GM04503 (cell line): ENCODE data around the gene U2AF1L4.
"Not testable (repeated sequence)": the region's sequence is repeated elsewhere in the genome, so short reads cannot be mapped to it uniquely, and the experiment has no call there.

Experiments
- DNase-seq: peaks from one replicate; pipeline ENCODE4 v3.0.0-alpha.2; 2012; ENCODE audit warnings: low read depth

The U2AF1L4 gene

DNA sequence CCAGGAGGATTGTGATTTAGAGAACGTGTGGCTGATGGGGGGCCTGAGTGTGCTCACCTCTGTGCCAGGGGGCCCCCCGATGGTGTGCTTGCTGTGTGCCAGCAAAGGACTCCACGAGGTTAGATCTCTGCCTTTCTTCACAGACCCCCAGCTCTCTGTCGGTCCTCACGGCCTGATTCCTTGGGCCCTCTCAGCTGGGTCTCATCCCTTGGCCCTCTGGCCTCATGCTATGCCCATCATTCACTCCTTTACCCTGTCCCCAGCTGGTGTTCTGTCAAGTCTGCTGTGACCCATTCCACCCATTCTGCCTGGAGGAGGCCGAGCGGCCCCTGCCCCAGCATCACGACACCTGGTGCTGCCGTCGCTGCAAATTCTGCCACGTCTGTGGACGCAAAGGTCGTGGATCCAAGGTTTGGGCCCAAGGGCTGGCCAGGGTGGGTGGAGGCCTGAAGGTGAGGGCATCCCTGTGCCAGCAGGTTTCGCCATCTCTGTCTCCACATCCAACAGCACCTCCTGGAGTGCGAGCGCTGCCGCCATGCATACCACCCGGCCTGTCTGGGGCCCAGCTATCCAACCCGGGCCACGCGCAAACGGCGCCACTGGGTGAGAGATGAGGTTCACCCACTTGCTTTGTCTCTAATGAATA lies 19.9 kb downstream of the U2AF1L4 start:
- DNase-seq = no peak

DNA sequence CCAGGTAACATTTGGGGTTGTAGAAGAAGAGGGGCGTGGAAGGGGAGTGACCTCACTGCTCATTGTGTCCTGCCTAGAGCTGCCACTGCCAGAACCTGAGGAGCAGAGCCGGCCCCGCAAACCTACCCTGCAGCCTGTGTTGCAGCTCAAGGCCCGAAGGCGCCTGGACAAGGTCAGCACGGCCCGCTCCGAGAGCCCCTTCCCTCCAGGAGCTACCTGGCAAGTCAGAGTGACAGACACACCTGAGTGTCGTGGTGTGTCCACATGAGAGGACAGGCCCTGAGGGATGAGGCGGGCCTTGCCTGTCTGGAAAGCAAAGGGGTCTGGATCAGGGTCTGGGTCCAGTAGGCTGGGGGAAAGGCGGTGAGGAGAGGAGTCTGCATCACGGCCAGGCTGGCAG lies 20.7 kb downstream of the U2AF1L4 start:
- no peak for DNase-seq

DNA sequence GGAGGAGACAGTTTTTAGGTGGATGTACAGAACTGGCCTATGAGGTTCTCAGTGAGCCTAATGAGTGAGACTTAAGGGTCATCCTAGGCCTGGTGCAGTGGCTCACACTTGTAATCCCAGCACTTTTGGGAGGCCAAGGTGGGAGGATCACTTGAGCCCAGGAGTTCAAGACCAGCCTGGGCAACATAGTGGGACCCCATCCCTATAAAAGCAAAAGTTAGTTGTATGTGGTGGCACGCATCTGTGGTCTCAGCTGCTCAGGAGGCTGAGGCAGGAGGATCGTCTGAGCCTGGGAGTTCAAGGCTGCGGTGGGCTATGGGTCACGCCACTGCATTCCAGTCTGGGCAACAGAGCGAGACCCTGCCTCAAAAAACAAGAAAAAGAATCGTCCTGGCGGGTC lies 21.1 kb downstream of the U2AF1L4 start:
- DNase-seq = not testable (repeated sequence)

DNA sequence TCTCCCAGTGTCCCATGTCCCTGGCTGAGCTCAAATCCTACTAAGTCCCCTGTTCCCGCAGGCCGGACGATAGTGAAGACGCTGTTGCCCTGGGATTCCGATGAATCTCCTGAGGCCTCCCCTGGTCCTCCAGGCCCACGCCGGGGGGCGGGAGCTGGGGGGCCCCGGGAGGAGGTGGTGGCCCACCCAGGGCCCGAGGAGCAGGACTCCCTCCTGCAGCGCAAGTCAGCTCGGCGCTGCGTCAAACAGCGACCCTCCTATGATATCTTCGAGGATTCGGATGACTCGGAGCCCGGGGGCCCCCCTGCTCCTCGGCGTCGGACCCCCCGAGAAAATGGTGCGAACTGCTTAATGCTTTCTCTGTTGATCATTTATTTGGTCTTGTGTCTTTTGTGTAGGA lies 21.5 kb downstream of the U2AF1L4 start:
- no peak for DNase-seq

DNA sequence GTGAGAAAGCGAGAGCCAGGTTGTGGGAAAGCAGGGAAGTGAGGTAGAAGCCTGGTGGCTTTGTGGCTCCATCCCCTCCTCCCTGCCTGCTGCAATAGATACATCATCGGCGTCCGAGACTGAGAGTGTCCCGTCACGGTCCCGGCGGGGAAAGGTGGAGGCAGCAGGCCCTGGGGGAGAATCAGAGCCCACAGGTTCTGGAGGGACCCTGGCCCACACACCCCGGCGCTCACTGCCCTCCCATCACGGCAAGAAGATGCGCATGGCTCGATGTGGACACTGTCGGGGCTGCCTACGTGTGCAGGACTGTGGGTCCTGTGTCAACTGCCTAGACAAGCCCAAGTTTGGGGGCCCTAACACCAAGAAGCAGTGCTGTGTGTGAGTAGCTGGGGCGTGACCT lies 22.3 kb downstream of the U2AF1L4 start:
- DNase-seq = no peak

DNA sequence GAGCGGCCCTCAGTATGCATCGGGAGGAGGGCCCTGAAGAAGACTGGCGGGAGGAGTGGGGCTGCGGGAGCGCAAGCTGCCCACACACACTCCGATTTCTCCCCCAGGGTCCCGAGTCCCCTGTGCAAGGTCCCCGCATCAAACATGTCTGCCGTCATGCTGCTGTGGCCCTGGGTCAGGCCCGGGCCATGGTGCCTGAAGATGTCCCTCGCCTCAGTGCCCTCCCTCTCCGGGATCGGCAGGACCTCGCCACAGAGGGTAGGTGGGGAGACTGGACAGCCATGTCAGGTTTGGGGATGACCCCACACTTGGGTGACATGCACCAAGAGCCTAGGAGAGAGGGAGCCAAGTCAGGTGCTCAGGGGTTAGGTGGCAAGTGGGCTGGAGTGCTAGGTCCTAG lies 22.8 kb downstream of the U2AF1L4 start:
- DNase-seq = no peak

DNA sequence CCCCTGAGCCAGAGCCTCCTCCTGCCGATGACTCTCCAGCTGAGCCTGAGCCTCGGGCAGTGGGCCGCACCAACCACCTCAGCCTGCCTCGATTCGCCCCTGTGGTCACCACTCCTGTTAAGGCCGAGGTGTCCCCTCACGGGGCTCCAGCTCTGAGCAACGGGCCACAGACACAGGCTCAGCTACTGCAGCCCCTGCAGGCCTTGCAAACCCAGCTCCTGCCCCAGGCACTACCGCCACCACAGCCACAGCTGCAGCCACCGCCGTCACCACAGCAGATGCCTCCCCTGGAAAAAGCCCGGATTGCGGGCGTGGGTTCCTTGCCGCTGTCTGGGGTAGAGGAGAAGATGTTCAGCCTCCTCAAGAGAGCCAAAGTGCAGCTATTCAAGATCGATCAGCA lies 23.8 kb downstream of the U2AF1L4 start:
- no peak for DNase-seq

DNA sequence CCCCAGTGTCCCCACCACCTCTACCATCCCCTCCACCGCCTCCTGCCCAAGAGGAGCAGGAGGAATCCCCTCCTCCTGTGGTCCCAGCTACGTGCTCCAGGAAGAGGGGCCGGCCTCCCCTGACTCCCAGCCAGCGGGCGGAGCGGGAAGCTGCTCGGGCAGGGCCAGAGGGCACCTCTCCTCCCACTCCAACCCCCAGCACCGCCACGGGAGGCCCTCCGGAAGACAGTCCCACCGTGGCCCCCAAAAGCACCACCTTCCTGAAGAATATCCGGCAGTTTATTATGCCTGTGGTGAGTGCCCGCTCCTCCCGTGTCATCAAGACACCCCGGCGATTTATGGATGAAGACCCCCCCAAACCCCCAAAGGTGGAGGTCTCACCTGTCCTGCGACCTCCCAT lies 24.6 kb downstream of the U2AF1L4 start:
- no peak for DNase-seq

DNA sequence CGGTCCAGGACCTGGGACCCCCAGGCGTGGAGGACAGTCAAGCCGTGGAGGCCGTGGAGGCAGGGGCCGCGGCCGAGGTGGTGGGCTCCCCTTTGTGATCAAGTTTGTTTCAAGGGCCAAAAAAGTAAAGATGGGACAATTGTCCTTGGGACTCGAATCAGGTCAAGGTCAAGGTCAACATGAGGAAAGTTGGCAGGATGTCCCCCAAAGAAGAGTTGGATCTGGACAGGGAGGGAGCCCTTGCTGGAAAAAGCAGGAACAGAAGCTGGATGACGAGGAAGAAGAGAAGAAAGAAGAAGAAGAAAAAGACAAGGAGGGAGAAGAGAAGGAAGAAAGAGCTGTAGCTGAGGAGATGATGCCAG lies 25.1 kb downstream of the U2AF1L4 start:
- DNase-seq = no peak

DNA sequence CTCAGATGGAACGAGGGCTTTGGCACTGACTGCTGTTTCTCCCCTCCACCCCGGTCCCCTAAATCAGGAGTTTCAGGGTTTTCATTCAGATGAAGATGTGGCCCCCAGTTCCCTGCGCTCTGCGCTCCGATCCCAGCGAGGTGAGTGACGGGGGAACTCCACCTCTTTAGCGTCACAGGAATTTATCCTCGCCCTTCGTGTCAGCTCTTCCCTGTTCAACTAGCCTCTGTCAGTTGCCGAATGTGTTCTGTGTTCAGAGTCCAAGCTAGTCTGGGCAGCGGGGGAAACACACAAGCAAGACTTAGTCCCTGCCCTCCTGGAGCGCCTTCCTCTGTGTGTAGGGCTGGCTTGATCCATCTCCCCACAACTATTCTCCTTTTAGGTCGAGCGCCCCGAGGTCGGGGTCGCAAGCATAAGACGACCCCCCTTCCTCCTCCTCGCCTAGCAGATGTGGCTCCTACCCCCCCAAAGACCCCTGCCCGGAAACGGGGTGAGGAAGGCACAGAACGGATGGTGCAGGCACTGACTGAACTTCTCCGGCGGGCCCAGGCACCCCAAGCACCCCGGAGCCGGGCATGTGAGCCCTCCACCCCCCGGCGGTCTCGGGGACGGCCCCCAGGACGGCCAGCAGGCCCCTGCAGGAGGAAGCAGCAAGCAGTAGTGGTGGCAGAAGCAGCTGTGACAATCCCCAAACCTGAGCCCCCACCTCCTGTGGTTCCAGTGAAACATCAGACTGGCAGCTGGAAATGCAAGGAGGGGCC lies 25.6 kb downstream of the U2AF1L4 start:
- no peak for DNase-seq

DNA sequence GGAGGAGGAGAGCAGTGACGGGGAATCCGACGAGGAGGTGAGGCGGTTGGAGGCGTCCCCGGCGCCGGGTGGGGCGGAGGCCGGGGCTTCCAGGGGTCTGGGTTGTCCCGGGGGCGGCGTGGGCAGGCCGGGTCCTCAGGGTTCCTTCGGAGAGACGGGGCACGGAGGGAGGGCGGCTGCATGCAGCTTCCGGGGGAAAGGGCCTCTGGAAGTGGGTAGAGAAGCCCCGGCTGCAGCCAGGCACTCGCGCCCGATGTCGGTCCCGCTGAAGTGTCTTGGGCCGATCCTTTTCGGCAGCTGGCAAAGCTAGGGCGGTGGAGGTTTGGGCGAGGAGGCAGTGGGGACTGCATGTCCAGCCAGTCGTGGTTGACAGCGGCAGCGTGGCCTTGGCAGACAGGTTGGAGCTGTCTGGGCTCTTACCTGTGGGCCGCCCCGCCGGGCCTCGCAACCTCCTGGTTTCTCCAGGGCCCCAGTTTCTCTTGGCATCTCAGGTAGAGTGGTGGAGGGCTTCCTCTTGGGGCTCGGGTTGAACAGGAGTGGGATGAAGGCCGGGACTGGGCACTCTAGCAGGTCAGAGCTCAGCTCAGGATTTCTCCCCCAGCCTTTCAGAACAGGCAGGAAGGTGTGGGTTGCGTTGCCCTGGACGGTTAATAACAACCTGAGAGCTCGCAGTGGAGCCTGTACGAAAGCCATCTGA lies 26.7 kb downstream of the U2AF1L4 start:
- DNase-seq = no peak

DNA sequence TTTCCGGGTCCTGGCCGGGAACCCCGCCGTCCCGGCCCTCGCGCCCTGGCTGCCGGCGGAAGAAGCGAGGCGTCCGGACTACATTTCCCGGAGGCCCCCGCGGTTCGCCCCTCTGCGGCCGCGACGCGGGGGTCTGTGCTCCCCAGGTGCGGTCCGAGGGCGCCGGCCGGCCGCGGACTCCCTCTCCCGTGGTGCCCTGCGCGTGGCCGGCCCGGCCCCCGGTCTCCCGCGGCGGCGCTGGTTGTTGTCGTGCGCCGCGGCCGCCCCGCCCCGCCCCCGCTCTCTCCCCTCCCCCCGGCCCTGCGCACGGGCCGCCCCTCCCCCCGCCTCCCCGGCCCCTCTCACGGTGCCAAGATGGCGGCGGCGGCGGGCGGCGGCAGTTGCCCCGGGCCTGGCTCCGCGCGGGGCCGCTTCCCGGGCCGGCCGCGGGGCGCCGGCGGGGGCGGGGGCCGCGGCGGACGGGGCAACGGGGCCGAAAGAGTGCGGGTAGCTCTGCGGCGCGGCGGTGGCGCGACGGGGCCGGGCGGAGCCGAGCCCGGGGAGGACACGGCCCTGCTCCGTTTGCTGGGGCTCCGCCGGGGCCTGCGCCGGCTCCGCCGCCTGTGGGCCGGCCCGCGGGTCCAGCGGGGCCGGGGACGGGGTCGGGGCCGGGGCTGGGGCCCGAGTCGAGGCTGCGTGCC lies 27.4 kb downstream of the U2AF1L4 start, which contains the start of gene KMT2B:
Gene KMT2B (plus strand): TSS at position 339 of the 680 bp plus-strand sequence. CDS start 16 bp downstream, at position 355.
- no peak for DNase-seq

DNA sequence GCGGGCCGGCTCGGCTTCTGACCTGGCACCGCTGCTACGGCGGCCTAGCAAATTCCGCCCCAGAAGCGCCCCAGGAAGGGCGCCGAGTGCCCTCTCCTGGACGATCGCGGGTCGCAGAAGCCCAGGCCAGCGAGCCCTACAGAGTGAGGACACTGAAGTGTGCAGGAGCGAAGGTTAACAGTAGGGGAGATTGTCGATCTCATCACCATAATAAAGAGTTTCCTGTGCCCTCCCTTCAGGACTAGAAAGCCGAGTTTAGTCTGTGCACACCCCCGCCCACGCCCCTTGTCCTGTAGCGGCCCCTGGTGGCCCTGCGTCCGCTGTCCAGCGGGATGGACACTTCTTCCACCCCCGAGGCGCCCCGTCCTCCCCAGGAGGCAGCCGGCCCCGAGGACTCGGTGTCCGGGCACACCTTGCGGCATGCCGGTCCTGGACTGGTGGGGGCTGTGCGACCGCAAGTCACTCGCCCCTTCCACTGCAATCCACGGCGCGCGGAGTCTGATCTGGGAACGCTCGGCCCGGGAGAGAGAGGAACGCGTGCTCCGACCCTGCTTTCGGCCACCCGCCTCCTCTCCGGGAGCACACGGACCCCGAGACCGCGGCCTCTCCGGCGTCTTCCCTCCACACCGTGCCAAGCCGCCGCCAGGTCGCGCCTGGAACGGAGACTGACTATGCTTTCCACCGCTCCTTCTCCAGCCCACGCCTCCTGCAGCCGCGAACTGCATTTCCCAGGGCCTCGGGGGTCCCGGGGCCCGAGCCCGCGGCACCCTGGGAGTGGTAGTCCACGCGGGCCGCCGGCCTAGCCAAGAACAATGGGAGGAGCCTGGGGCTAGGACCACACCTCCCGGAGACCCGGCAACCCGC lies 28.2 kb downstream of the U2AF1L4 start:
- peak; percentile 67 for DNase-seq

DNA sequence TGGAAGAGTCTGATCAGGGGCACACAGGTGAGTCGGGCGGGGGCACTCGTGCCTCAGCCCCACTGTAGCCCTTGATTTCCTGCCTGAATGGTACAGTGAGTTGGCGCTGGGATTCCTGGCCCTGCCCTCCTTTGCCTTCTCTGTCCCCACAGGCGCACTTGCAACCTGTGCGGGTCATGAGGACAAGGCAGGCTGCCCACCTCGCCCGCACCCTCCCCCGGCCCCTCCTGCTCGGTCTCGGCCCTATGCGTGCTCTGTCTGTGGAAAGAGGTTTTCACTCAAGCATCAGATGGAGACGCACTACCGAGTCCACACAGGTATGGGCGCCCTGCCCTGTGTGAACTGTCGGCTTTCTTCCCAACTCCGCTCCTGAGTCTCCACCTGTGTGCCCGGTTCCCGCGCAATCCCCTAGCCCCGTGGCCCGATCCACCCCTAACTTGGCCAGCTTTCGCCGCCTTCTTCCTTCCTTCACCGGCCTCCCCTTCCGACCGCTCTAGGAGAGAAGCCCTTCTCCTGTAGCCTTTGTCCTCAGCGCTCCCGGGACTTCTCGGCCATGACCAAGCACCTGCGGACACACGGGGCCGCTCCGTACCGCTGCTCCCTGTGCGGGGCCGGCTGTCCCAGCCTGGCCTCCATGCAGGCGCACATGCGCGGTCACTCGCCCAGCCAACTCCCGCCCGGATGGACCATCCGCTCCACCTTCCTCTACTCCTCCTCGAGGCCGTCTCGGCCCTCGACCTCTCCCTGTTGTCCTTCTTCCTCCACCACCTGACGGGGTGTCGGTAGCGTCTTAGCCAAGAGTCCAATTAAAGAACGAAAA lies 29.0 kb downstream of the U2AF1L4 start:
- DNase-seq = no peak

DNA sequence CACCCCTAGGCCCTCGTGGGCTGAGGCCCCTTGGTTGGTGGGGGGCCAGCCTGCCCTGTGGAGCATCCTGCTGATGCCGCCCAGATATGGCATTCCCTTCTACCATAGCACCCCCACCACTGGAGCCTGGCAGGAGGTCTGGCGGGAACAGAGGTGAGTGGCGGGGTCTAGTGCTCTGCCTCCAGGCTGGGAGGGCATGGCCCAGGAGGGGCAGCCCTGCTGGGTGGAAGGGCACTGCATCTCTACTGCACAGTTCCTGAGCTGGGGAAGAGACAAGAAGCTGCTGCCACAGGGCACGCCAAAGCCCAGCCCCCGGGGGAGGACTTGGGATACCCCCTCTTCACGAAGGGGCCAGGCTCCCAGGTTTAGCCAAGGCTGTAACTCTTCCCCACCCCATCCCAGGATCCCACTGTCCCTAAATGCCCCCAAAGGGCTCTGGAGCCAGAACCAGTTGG lies 29.8 kb downstream of the U2AF1L4 start:
- DNase-seq = no peak

DNA sequence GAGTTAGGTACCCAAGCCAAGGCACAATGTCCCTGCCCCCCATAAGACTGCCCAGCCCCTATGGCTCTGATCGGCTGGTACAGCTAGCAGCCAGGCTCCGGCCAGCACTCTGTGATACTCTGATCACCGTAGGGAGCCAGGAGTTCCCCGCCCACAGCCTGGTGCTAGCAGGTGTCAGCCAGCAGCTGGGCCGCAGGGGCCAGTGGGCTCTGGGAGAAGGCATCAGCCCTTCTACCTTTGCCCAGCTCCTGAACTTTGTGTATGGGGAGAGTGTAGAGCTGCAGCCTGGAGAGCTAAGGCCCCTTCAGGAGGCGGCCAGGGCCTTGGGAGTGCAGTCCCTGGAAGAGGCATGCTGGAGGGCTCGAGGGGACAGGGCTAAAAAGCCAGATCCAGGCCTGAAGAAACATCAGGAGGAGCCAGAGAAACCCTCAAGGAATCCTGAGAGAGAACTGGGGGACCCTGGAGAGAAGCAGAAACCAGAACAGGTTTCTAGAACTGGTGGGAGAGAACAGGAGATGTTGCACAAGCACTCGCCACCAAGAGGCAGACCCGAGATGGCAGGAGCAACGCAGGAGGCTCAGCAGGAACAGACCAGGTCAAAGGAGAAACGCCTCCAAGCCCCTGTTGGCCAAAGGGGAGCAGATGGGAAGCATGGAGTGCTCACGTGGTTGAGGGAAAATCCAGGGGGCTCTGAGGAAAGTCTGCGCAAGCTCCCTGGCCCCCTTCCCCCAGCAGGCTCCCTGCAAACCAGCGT lies 30.4 kb downstream of the U2AF1L4 start:
- DNase-seq = no peak

DNA sequence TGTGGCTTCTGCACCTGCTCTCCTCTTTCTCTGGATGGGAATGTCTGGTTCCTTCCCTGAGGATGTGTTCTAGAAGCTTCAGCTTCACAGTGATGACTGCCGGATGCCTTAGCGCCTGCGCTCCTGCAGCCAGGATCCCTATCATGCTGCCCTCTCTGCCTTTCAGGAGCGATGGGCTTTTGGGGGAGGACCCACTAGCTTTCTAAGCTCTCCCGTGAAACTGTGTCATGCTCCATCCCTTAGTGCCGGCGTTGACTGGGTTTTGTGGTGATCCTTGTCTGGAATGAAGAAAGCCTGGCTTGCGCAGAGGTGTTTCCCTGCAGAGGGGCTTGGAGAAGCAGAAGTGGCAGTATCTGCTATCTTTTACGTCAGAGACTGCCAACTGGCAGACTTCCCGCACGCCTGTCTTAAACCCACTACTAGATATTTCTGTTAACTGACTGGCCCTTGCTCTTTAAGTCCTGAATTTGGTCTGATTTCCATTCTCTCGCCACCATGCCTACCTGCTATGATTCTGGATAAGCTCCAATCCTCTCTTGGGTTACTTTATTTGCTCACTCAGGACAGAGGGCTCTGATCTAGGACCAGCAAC lies 31.2 kb downstream of the U2AF1L4 start:
- no peak for DNase-seq

DNA sequence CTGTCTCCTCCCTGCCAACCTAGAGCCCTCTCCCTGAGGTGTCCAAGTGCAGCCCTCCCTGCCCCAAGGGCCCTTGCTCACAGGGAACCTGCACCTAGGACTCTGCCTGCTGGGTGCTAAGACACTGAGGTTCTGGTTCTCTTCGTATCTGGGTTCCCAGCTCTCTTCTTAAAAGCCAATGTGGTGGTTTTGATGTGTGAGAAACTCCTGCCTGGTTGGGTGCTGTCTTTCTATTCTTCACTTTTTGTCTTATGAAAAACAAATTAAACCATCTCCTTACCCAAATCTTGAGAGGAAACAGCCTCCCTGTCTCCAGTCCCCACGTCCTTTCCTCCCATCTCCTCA lies 31.7 kb downstream of the U2AF1L4 start:
- DNase-seq = no peak
